GM23248 (cell line): ENCODE data around the gene SIGLEC11. TPM values are rescaled to one million over a fixed set of nuclear protein-coding genes. Genes with fewer than 3 reads are reported as not detected.

Source experiments
- DNase-seq: peaks from one replicate; pipeline ENCODE4 v3.0.0-alpha.2; 2015
- H2AFZ ChIP-seq: fragments of 200-600 bp; sonication (generic); 2 replicates; pipeline ENCODE4 v1.6.1; 2016; ENCODE audit warnings: antibody characterized with exemption
- H3F3A ChIP-seq: fragments of 200-600 bp; sonication (generic); 2 replicates; pipeline ENCODE4 v1.6.1; 2016; ENCODE audit warnings: mild to moderate bottlenecking, antibody characterized with exemption, mixed run types; ENCODE audit not compliant: insufficient read depth
- H3K27ac ChIP-seq: fragments of 200-600 bp; sonication (generic); 2 replicates; pipeline ENCODE4 v1.5.1; 2016; ENCODE audit warnings: mild to moderate bottlenecking
- H3K27me3 ChIP-seq: fragments of 200-600 bp; sonication (generic); replicated peaks from 2 replicates; pipeline ENCODE4 v1.6.1; 2016; ENCODE audit warnings: mild to moderate bottlenecking; ENCODE audit not compliant: insufficient read depth
- H3K36me3 ChIP-seq: fragments of 200-600 bp; sonication (generic); 2 replicates; pipeline ENCODE4 v1.6.1; 2016; ENCODE audit warnings: low read depth, mild to moderate bottlenecking
- H3K4me1 ChIP-seq: fragments of 200-600 bp; sonication (generic); 2 replicates; pipeline ENCODE4 v1.6.1; 2016; ENCODE audit warnings: mild to moderate bottlenecking; ENCODE audit not compliant: insufficient read depth
- H3K4me2 ChIP-seq: fragments of 200-600 bp; sonication (generic); one replicate; pipeline ENCODE4 v1.6.1; 2016; ENCODE audit warnings: mild to moderate bottlenecking; ENCODE audit not compliant: unreplicated experiment
- H3K4me3 ChIP-seq: fragments of 200-600 bp; sonication (generic); 2 replicates; pipeline ENCODE4 v1.5.1; 2016; ENCODE audit warnings: mild to moderate bottlenecking
- H3K79me2 ChIP-seq: fragments of 200-600 bp; sonication (generic); 2 replicates; pipeline ENCODE4 v1.6.1; 2016; ENCODE audit warnings: mild to moderate bottlenecking; ENCODE audit not compliant: insufficient read depth
- H3K9ac ChIP-seq: fragments of 200-600 bp; sonication (generic); 2 replicates; pipeline ENCODE4 v1.6.1; 2016; ENCODE audit warnings: mild to moderate bottlenecking
- H3K9me2 ChIP-seq: fragments of 200-600 bp; sonication (generic); 2 replicates; pipeline ENCODE4 v1.6.1; 2016; ENCODE audit warnings: mixed run types, mild to moderate bottlenecking, moderate library complexity; ENCODE audit not compliant: insufficient read depth
- H3K9me3 ChIP-seq: fragments of 200-600 bp; sonication (generic); one replicate; pipeline ENCODE4 v1.6.1; 2017; ENCODE audit warnings: low read depth
- H4K20me1 ChIP-seq: fragments of 200-600 bp; sonication (generic); 2 replicates; pipeline ENCODE4 v1.6.0; 2016; ENCODE audit not compliant: insufficient read depth
- EZH2 ChIP-seq: fragments of 200-600 bp; sonication (generic); IDR thresholded peaks from 2 replicates; pipeline ENCODE4 v1.6.1; 2018; ENCODE audit warnings: antibody characterized with exemption, mild to moderate bottlenecking; ENCODE audit not compliant: insufficient read depth, poor library complexity, severe bottlenecking
- EZH2phosphoT487 ChIP-seq: fragments of 200-600 bp; sonication (generic); IDR thresholded peaks from 2 replicates; pipeline ENCODE4 v1.6.1; 2018; ENCODE audit warnings: antibody characterized with exemption, moderate library complexity, mild to moderate bottlenecking, low read depth; ENCODE audit not compliant: insufficient read depth
- WGBS, 2 experiments: methylation state at CpG; one replicate each; pipeline ENCODE4 v1.1.6; 2015 to 2017; ENCODE audit warnings: low lambda C conversion rate in 2 of 2, low coverage in 1 of 2; ENCODE audit errors: missing lambda C conversion rate in 2 of 2; 5-methylcytosine and 5-hydroxymethylcytosine counted together
- in situ Hi-C: fragments of 300-500 bp; cut with MboI; formaldehyde crosslinking; loops from 2 replicates; pipeline ENCODE4 v1.15.0; 2020
- polyA plus RNA-seq: library from polyadenylated mRNA; unstranded; fragments of >200 nt; fragmentation: Nextera tagmentation; extraction: Ambion mirVana; gene quantifications from 2 replicates; pipeline ENCODE4 v1.2.1, GENCODE V29; 2016
- total RNA-seq: library from RNA; depleted of rRNA; stranded (reverse); fragments of >200 nt; shearing (Covaris generic); gene quantifications from 2 replicates; pipeline ENCODE4 v1.2.3, GENCODE V29; 2014

SIGLEC11 gene
- total and polyA plus RNA-seq, 2 experiments from 2014 or later: not detected

DNA sequence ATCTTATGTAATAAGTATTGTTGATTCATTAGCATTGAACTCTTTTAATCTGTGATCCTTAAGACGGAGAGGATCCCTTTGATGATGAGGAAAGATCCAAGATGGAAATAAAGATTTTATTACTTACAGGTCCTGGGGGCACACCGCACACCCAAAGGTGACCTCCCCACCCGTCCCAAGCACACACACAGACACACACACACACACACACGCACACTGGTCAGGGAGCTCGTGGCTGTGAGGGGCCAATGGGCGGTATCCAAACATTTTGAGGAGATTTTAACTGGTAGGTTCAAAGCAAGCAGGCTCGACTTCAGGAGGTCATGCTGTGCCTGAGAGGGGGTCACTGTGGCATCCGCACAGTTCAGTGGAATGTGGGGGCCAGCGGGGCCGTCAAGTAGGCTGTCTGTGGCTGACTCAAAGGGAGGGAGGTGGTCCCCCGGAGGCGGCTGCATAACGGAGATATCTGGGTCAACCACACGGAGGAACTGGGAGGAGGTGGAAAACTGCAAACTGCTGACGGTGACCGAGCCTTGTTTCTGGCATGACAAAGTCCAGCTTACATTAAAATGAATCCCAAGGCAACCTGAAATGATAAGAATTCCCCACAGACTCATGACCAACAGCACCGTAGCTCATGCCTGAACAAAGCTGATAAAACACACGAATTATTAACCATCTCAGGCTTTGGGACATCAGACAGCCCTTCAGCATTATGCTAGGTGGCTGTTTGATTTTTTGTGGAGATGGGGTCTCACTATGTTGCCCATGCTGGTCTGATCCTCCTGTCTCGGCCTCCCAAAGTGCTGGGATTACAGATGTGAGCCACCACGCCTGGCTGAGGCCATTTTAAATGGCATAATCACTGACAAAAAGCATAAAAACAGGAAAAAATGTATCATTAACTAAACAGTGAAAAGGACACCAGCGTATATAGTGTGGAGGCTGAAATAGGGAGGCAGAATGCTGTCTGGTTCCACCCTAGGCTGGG lies 20.9 kb upstream of the SIGLEC11 start:
- Histone ChIP-seq H3K79me2 (no peaks in the 10 kb centered on the region), H3K9me2 (no peaks in the 10 kb centered on the region), H3K9ac (no peak overlapping the region), H3K4me3 (no peak overlapping the region), H3K36me3 (0 out of 2 replicates have a peak, but pooled peaks cover 4% of the 10 kb centered on the region), H3K4me2 (no peak overlapping the region), H3K27me3 (no peaks in the 10 kb centered on the region), H4K20me1 (no peaks in the 10 kb centered on the region; the same call in 1 of the 2 replicates), H2AFZ (no peak overlapping the region), H3F3A (no peaks in the 10 kb centered on the region), H3K9me3 (no peaks in the 10 kb centered on the region), H3K4me1 (no peaks in the 10 kb centered on the region), H3K27ac (no peak overlapping the region)
- 83% methylated on average over 20 to 21 of the region's 21 CpGs for WGBS, 2 experiments
- no peak for DNase-seq
- in situ Hi-C loops: no loop called here
- TF ChIP-seq EZH2: no peak
- no peak for TF ChIP-seq EZH2phosphoT487

DNA sequence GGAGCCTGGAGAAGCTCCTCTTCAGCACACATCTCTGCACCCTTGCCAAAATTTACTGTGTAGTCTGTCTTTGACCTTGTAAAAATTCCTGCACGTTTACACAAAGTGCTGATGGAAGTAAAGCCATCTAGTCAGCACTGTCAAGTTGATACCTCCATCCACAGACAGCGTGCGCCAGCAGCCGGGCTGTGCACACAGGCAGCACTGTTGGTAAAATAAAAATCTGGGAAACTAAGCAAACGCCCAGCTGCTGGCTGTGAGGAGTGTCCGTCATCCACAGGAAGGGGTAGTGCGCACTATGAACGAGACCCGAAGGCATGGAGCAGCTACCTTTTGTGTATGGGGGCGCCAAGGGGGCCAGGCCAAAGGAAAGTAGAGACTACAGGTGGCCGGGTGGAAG lies 17.4 kb upstream of the SIGLEC11 start:
- H3K9ac ChIP-seq: no peak overlapping the region
- H3K4me2 ChIP-seq: no peak overlapping the region
- no peaks in the 10 kb centered on the region for H3K9me2 ChIP-seq
- H3F3A ChIP-seq: no peaks in the 10 kb centered on the region
- no peaks in the 10 kb centered on the region; the same call in 1 of the 2 replicates for H4K20me1 ChIP-seq
- H3K27ac ChIP-seq: no peak overlapping the region
- no peak for TF ChIP-seq EZH2
- no peak for TF ChIP-seq EZH2phosphoT487
- DNase-seq: no peak
- no peaks in the 10 kb centered on the region for H3K36me3 ChIP-seq
- no peak overlapping the region for H2AFZ ChIP-seq
- H3K27me3 ChIP-seq: no peaks in the 10 kb centered on the region
- in situ Hi-C loops: no loop called here
- 77 to 81% methylated on average over 11 of the region's 11 CpGs for WGBS, 2 experiments
- no peaks in the 10 kb centered on the region for H3K79me2 ChIP-seq
- no peaks in the 10 kb centered on the region for H3K9me3 ChIP-seq
- no peak overlapping the region for H3K4me3 ChIP-seq
- H3K4me1 ChIP-seq: no peaks in the 10 kb centered on the region

DNA sequence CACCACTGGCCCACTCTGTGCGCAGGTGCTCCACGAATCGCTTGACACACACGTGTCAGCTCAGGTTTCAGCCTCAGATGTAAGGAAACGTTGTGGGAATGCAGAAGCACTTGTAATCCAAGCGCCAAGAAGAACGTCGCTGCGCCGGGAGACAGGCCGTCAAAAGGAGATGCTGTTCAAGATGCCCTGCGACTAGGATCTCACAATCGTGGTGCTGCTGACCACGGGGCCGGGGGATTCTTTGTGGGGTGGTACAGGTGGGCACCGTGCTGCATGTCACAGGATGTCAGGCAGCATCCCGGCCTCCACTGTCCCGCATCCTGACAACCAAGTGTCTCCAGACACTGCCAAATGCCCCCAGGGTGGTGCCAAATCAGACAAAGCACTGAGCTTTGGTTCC lies 16.9 kb upstream of the SIGLEC11 start:
- Histone ChIP-seq H3K36me3 (no peaks in the 10 kb centered on the region), H3K4me1 (no peaks in the 10 kb centered on the region), H3K79me2 (no peaks in the 10 kb centered on the region), H3K27me3 (no peaks in the 10 kb centered on the region), H3K9me3 (no peaks in the 10 kb centered on the region), H4K20me1 (no peaks in the 10 kb centered on the region), H3K4me2 (no peak overlapping the region), H3K4me3 (no peak overlapping the region), H2AFZ (no peak overlapping the region), H3F3A (no peaks in the 10 kb centered on the region), H3K9ac (no peak overlapping the region), H3K9me2 (no peaks in the 10 kb centered on the region), H3K27ac (no peak overlapping the region)
- DNase-seq: no peak
- 89 to 93% methylated on average over 18 of the region's 18 CpGs for WGBS, 2 experiments
- TF ChIP-seq EZH2phosphoT487 (no peak), EZH2 (no peak)
- in situ Hi-C loops: no loop called here

DNA sequence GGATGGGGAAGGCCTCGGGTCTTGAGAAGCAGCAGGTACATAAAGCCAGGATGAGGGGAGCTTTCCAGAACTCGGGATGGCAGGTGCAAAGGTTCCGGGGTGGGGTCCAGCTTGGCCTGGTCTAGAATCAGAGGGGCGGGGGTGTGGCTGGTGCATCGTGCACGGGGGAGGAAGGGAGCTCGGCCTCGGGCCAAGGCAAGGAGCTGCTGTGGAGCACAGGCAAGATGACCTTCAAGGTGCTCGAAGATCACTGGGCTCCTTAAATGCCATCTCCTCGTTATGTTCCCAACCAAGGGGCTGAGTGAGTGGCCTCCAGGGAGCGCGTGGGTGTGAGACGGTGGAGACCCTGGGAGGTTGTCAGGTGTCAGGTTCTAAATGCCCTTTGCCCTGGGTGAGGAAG lies 16.1 kb upstream of the SIGLEC11 start:
- TF ChIP-seq EZH2 (no peak), EZH2phosphoT487 (no peak)
- no peak for DNase-seq
- Histone ChIP-seq H2AFZ (no peak overlapping the region), H3K79me2 (no peaks in the 10 kb centered on the region), H4K20me1 (no peaks in the 10 kb centered on the region), H3K27me3 (no peaks in the 10 kb centered on the region), H3K36me3 (no peaks in the 10 kb centered on the region), H3K27ac (no peak overlapping the region), H3K9me3 (no peaks in the 10 kb centered on the region), H3K4me2 (no peak overlapping the region), H3K9ac (no peak overlapping the region), H3K9me2 (no peaks in the 10 kb centered on the region), H3F3A (no peaks in the 10 kb centered on the region), H3K4me1 (no peaks in the 10 kb centered on the region), H3K4me3 (no peak overlapping the region)
- 78 to 83% methylated on average over 8 to 13 of the region's 13 CpGs for WGBS, 2 experiments
- in situ Hi-C loops: no loop called here
